Measurements from ENCODE around the gene RBBP4.

GRCh38 chr1:32733582-32734321, 82.7 kb downstream of the RBBP4 start:
- TF ChIP-seq GATA3 (IDR thresholded peaks at IDR 0.05; ENCODE audit: low read depth, low read length) (no peak), GATA2 (IDR thresholded peaks at IDR 0.05; ENCODE audit: low read depth, low read length) (no peak)

All from SH-SY5Y (cell line).